ENCODE results near the gene P3H3. TPM values are rescaled to one million over a fixed set of nuclear protein-coding genes. Genes with fewer than 3 reads are reported as not detected.

Gene P3H3
- total RNA-seq, 2 donors from 2014 or later, result 25.7 to 28.8 TPM

- no peak overlapping the region for H3K4me3 ChIP-seq
- no peak overlapping the region for H3K27ac ChIP-seq
- DNase-seq (ENCODE audit: low spot score), result no peak
- TF ChIP-seq, protein P1, sequence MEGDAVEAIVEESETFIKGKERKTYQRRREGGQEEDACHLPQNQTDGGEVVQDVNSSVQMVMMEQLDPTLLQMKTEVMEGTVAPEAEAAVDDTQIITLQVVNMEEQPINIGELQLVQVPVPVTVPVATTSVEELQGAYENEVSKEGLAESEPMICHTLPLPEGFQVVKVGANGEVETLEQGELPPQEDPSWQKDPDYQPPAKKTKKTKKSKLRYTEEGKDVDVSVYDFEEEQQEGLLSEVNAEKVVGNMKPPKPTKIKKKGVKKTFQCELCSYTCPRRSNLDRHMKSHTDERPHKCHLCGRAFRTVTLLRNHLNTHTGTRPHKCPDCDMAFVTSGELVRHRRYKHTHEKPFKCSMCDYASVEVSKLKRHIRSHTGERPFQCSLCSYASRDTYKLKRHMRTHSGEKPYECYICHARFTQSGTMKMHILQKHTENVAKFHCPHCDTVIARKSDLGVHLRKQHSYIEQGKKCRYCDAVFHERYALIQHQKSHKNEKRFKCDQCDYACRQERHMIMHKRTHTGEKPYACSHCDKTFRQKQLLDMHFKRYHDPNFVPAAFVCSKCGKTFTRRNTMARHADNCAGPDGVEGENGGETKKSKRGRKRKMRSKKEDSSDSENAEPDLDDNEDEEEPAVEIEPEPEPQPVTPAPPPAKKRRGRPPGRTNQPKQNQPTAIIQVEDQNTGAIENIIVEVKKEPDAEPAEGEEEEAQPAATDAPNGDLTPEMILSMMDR (IDR thresholded peaks at IDR 0.05), result no peak
- no peak for TF ChIP-seq POLR2A (IDR thresholded peaks at IDR 0.05)
- no peak for TF ChIP-seq POLR2AphosphoS5 (IDR thresholded peaks at IDR 0.05)
- WGBS, result 55% methylated on average over 7 of the region's 7 CpGs
- intact Hi-C loops (cut with DNase I), result no loop called here
- no peaks in the 10 kb centered on the region for H3K4me1 ChIP-seq (replicated peaks)
- no peaks in the 10 kb centered on the region for H3K27me3 ChIP-seq (replicated peaks; ENCODE audit: insufficient read depth)
- no peaks in the 10 kb centered on the region for H3K36me3 ChIP-seq
- no peaks in the 10 kb centered on the region for H3K9me3 ChIP-seq
These were observed 5.6 kb upstream of the P3H3 start for GRCh38 chr12:6822426-6823135.

DNA sequence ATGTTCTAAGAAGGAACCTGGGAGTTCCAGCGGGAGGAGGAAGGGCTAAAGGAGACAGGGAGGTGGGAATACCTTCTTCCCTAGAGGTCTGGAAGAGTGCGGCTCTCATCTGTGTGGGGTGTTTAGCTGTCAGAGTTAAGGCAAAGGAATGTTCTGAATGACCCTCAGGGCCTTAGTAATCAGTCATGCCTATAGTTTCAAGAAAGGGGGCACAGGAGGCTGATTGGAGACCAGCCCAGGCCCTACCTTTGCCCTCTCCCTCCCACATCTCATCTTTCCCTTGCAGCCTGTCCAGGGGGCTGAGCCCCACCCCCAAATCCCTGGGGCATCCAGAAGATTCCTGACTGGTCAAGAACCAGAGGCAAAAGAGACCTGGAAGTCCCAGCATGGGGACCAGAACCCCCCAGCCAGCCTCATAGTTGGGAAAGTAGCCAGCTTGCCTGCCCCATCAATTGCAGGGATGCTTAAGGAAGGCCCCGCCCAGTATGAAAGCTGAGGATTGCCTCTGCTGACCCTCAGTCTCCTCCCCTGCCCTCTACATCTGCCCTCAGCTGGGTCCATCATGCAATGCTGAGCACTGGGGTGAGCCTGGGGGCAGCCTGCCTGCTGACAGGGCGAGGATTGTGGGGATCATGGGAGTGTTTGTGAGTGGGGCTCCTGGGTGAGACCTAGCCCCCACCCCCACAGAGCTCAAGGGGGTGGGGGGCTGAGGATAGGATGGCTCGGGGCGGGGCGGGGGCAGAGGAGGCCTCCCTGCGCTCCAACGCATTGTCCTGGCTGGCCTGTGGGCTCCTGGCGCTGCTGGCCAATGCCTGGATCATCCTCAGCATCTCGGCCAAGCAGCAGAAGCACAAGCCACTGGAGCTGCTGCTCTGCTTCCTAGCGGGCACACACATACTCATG lies 4.8 kb upstream of the P3H3 start:
- WGBS, result 78% methylated on average over 11 of the region's 12 CpGs
- Histone ChIP-seq H3K27ac (no peak overlapping the region), H3K4me3 (no peak overlapping the region), H3K9me3 (no peaks in the 10 kb centered on the region), H3K4me1 (replicated peaks) (no peaks in the 10 kb centered on the region), H3K27me3 (replicated peaks; ENCODE audit: insufficient read depth) (no peaks in the 10 kb centered on the region), H3K36me3 (no peaks in the 10 kb centered on the region)
- TF ChIP-seq POLR2A (IDR thresholded peaks at IDR 0.05), result no peak
- TF ChIP-seq POLR2AphosphoS5 (IDR thresholded peaks at IDR 0.05), result no peak
- TF ChIP-seq, protein P1 (IDR thresholded peaks at IDR 0.05), result no peak
- intact Hi-C loops (cut with DNase I), result no loop called here
- no peak for DNase-seq (ENCODE audit: low spot score)

- H3K27me3 ChIP-seq (replicated peaks; ENCODE audit: insufficient read depth), result no peaks in the 10 kb centered on the region
- DNase-seq (ENCODE audit: low spot score), result no peak
- TF ChIP-seq POLR2AphosphoS5 (IDR thresholded peaks at IDR 0.05), result no peak
- TF ChIP-seq, protein P1 (IDR thresholded peaks at IDR 0.05), result no peak
- no peak for TF ChIP-seq POLR2A (IDR thresholded peaks at IDR 0.05)
- intact Hi-C loops (cut with DNase I), result no loop called here
- no peaks in the 10 kb centered on the region for H3K36me3 ChIP-seq
- no peaks in the 10 kb centered on the region for H3K9me3 ChIP-seq
- no peaks in the 10 kb centered on the region for H3K4me1 ChIP-seq (replicated peaks)
- H3K4me3 ChIP-seq, result no peak overlapping the region
- 83% methylated on average over 37 of the region's 37 CpGs for WGBS
- H3K27ac ChIP-seq, result no peak overlapping the region
These were observed 4.0 kb upstream of the P3H3 start for GRCh38 chr12:6824085-6824775.

DNA sequence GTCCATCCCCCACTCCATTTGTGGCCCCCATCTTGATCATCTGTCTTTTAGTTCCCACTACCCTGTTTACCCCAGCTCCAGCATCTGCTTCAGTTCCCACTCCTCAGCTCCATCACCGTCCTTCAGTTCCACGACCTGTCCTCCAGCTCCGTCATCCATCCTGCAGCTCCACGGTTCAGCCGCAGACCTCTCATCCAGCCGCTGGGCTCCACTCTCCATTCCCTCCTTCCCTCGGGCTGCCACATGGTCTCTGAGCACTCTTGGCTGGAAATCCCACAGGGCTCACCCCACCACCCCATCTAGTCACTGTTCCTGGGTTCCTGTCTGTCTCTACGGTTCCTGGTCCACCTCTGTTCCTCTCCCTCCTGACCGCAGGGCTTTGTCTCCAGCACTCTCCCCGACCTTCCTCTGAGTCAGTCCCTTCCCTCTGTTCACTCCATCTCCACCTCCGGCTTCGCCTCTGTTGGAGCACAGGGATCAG lies 3.3 kb upstream of the P3H3 start:
- Histone ChIP-seq H3K27ac (no peak overlapping the region), H3K36me3 (no peaks in the 10 kb centered on the region), H3K27me3 (replicated peaks; ENCODE audit: insufficient read depth) (no peaks in the 10 kb centered on the region), H3K9me3 (no peaks in the 10 kb centered on the region), H3K4me1 (replicated peaks) (no peaks in the 10 kb centered on the region), H3K4me3 (no peak overlapping the region)
- 38% methylated on average over 12 of the region's 12 CpGs for WGBS
- no peak for TF ChIP-seq POLR2A (IDR thresholded peaks at IDR 0.05)
- TF ChIP-seq, protein P1 (IDR thresholded peaks at IDR 0.05), result no peak
- no peak for TF ChIP-seq POLR2AphosphoS5 (IDR thresholded peaks at IDR 0.05)
- DNase-seq (ENCODE audit: low spot score), result no peak
- intact Hi-C loops (cut with DNase I), result loop anchor here (5.0 kb wide), 3 partner anchors 58 to 208 kb away; partner anchors contain the start of genes MLF2 and PTMS
